Gastrocnemius medialis (tissue), 4 donors: ENCODE measurements around the gene TAS2R43. TPM values are rescaled to one million over a fixed set of nuclear protein-coding genes. Genes with fewer than 3 reads are reported as not detected.

Experiments used
- ATAC-seq, 2 donors: fragments of 150-250 bp; one replicate each; pipeline ENCODE4 v1.9.1; 2016
- DNase-seq, 2 donors: peaks; one replicate each; pipeline ENCODE4 v3.0.0-alpha.2; 2019
- H3K27ac ChIP-seq, 4 donors: fragments of 200-600 bp; sonication (generic); 1 replicate in 1 of 4; 2 replicates in 3 of 4; pipeline ENCODE4 v1.5.1; 2016 to 2018; ENCODE audit warnings: mild to moderate bottlenecking in 2 of 4, moderate library complexity in 1 of 4
- H3K27me3 ChIP-seq, 3 donors: fragments of 200-600 bp; sonication (generic) in 2 of 3; 1 replicate in 1 of 3; 2 replicates in 2 of 3; pipeline versions ENCODE4 v1.5.1 to v1.6.0; 2016 to 2019; ENCODE audit warnings: mild to moderate bottlenecking in 1 of 3, moderate library complexity in 1 of 3
- H3K36me3 ChIP-seq, 2 donors: fragments of 200-600 bp; sonication (generic) in 1 of 2; one replicate each; pipeline ENCODE4 v1.5.1; 2017 to 2018
- H3K4me1 ChIP-seq, 2 donors: fragments of 200-600 bp; sonication (generic) in 1 of 2; one replicate each; pipeline ENCODE4 v1.5.1; 2016 to 2017; ENCODE audit warnings: mild to moderate bottlenecking in 2 of 2
- H3K4me3 ChIP-seq, 4 donors: fragments of 200-600 bp; sonication (generic) in 3 of 4; 1 replicate in 1 of 4; 2 replicates in 3 of 4; pipeline ENCODE4 v1.5.1; 2016 to 2019; ENCODE audit warnings: mild to moderate bottlenecking in 2 of 4
- H3K9me3 ChIP-seq, 3 donors: fragments of 200-600 bp; sonication (generic) in 2 of 3; 1 replicate in 1 of 3; 2 replicates in 2 of 3; pipeline ENCODE4 v1.5.1; 2016 to 2019
- CTCF ChIP-seq, 5 experiments: fragments of 450-650 bp in 3 of 5; fragments of 200-600 bp in 2 of 5; sonication (generic) in 2 of 5; IDR thresholded peaks in 4 of 5; conservative IDR thresholded peaks in 1 of 5; 1 replicate in 4 of 5; 2 replicates in 1 of 5; pipeline ENCODE4 v1.5.1; 2016 to 2019; ENCODE audit warnings: antibody characterized with exemption in 5 of 5, mild to moderate bottlenecking in 3 of 5, moderate library complexity in 3 of 5
- POLR2A ChIP-seq, 2 donors: fragments of 450-650 bp; IDR thresholded peaks; one replicate each; pipeline ENCODE4 v1.6.1; 2017; ENCODE audit warnings: antibody characterized with exemption in 2 of 2, mild to moderate bottlenecking in 2 of 2, moderate library complexity in 2 of 2
- in situ Hi-C, 4 donors: fragments of 200-750 bp; cut with MboI; loops; one replicate each; pipeline versions ENCODE4 v1.15.0 to v1.8.0; 2017; ENCODE audit warnings: low sequenced_read_pairs in 4 of 4
- intact Hi-C: fragments of 100-400 bp; cut with DNase I; formaldehyde crosslinking; loops from one replicate; pipeline ENCODE4 v1.15.1; 2023; ENCODE audit warnings: low total_unique reads
- total RNA-seq, 4 donors: library from RNA; depleted of rRNA; stranded (reverse); fragments of >200 nt; gene quantifications; one replicate each; pipeline versions ENCODE4 v1.1.0 to v1.2.3, GENCODE V29; 2016

TAS2R43 gene
- 1 to 10 TPM in 1 of 4 donors, not detected in 3; 2.8 TPM for total RNA-seq

- Histone ChIP-seq H3K27ac (no peak within 1 kb of the TSS), H3K9me3 (no peaks in the 10 kb centered on the region), H3K27me3 (no peaks in the 10 kb centered on the region), H3K4me1 (no peaks in the 10 kb centered on the region), H3K36me3 (no peaks in the 10 kb centered on the region), H3K4me3 (no peak within 1 kb of the TSS)
- DNase-seq (no peak), ATAC-seq (no peak)
- TF ChIP-seq CTCF (IDR thresholded peaks at IDR 0.05 in 4 of 5, conservative IDR thresholded peaks at IDR 0.05 in 1 of 5): no peak
- no peak for TF ChIP-seq POLR2A (IDR thresholded peaks at IDR 0.05)
- intact Hi-C loops (no loop called here), in situ Hi-C loops (no loop called here)
These were observed at the start of gene TAS2R43 for GRCh38 chr12:11092128-11092527. TAS2R43 (minus strand) TSS chr12:11092313; CDS start chr12:11092229, 84 bp downstream.

GRCh38 chr12:11136075-11136474, 44.0 kb upstream of the TAS2R43 start:
- intact Hi-C loops: no loop called here
- no peaks in the 10 kb centered on the region for H3K9me3 ChIP-seq
- H3K36me3 ChIP-seq: no peaks in the 10 kb centered on the region
- no peaks in the 10 kb centered on the region for H3K27me3 ChIP-seq
- ATAC-seq (no peak), DNase-seq (no peak)
- no peak overlapping the region for H3K27ac ChIP-seq
- no peak for TF ChIP-seq POLR2A (IDR thresholded peaks at IDR 0.05)
- TF ChIP-seq CTCF (IDR thresholded peaks at IDR 0.05 in 4 of 5, conservative IDR thresholded peaks at IDR 0.05 in 1 of 5): no peak
- H3K4me1 ChIP-seq: peaks cover 6 to 16% of the 10 kb centered on the region in 2 donors
- no peak overlapping the region for H3K4me3 ChIP-seq
- in situ Hi-C loops: no loop called here

- Histone ChIP-seq H3K36me3 (no peaks in the 10 kb centered on the region), H3K27me3 (no peaks in the 10 kb centered on the region), H3K4me1 (peaks cover 11 to 20% of the 10 kb centered on the region in 2 donors), H3K27ac (no peak within 1 kb of the TSS), H3K4me3 (no peak within 1 kb of the TSS), H3K9me3 (no peaks in the 10 kb centered on the region)
- in situ Hi-C loops: no loop called here
- TF ChIP-seq POLR2A (IDR thresholded peaks at IDR 0.05) (no peak), CTCF (IDR thresholded peaks at IDR 0.05 in 4 of 5, conservative IDR thresholded peaks at IDR 0.05 in 1 of 5) (no peak)
- intact Hi-C loops: no loop called here
- DNase-seq: no peak
- no peak for ATAC-seq
These were observed 42.2 kb upstream of the TAS2R43 start, which contains the start of gene TAS2R30 for GRCh38 chr12:11134305-11134704. TAS2R30 (minus strand) TSS chr12:11134644; CDS start chr12:11134244, 400 bp downstream.

- no peaks in the 10 kb centered on the region for H3K9me3 ChIP-seq
- no peaks in the 10 kb centered on the region for H3K36me3 ChIP-seq
- H3K27ac ChIP-seq: no peak overlapping the region
- ATAC-seq: no peak
- peaks cover 11 to 20% of the 10 kb centered on the region in 2 donors for H3K4me1 ChIP-seq
- H3K27me3 ChIP-seq: no peaks in the 10 kb centered on the region
- in situ Hi-C loops: no loop called here
- no peak overlapping the region for H3K4me3 ChIP-seq
- intact Hi-C loops: no loop called here
- no peak for TF ChIP-seq POLR2A (IDR thresholded peaks at IDR 0.05)
- no peak for TF ChIP-seq CTCF (IDR thresholded peaks at IDR 0.05 in 4 of 5, conservative IDR thresholded peaks at IDR 0.05 in 1 of 5)
- no peak for DNase-seq
These were observed 41.7 kb upstream of the TAS2R43 start for GRCh38 chr12:11133816-11134215.

DNA sequence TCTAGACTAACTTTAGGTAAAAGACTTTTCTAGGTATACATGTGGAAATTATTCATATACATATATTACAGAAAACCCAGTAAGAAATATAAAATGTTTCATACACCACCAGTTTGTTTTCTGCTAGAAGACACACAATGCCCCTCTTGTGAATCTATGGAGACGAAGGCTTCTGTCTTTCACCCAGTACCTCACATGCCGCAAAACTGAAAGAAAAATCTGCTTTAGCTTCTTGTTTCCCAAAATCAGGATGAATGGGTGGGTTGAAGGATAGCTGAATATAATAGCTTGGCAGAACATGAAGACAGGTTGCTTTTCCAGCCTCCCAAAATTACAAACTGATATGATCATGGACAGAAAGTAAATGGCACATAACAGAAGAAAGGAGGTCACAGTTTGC, 41.0 kb upstream of the TAS2R43 start:
- DNase-seq: no peak
- no peak for ATAC-seq
- no peak overlapping the region for H3K4me3 ChIP-seq
- intact Hi-C loops: no loop called here
- H3K27me3 ChIP-seq: no peaks in the 10 kb centered on the region
- H3K27ac ChIP-seq: no peak overlapping the region
- in situ Hi-C loops: no loop called here
- H3K9me3 ChIP-seq: no peaks in the 10 kb centered on the region
- peaks cover 11 to 20% of the 10 kb centered on the region in 2 donors for H3K4me1 ChIP-seq
- TF ChIP-seq POLR2A (IDR thresholded peaks at IDR 0.05) (no peak), CTCF (IDR thresholded peaks at IDR 0.05 in 4 of 5, conservative IDR thresholded peaks at IDR 0.05 in 1 of 5) (no peak)
- H3K36me3 ChIP-seq: no peaks in the 10 kb centered on the region
